Activated T-helper 9 cell treated with anti-CD3 and anti-CD28 coated beads, Interleukin-2, amount 50 U/mL, for 16 hours (primary cell): ENCODE measurements around the gene GALT.

ENCODE experiments used
- DNase-seq: peaks from one replicate; pipeline ENCODE4 v3.0.0-alpha.2; 2020; ENCODE audit warnings: low read depth

GALT gene

DNA sequence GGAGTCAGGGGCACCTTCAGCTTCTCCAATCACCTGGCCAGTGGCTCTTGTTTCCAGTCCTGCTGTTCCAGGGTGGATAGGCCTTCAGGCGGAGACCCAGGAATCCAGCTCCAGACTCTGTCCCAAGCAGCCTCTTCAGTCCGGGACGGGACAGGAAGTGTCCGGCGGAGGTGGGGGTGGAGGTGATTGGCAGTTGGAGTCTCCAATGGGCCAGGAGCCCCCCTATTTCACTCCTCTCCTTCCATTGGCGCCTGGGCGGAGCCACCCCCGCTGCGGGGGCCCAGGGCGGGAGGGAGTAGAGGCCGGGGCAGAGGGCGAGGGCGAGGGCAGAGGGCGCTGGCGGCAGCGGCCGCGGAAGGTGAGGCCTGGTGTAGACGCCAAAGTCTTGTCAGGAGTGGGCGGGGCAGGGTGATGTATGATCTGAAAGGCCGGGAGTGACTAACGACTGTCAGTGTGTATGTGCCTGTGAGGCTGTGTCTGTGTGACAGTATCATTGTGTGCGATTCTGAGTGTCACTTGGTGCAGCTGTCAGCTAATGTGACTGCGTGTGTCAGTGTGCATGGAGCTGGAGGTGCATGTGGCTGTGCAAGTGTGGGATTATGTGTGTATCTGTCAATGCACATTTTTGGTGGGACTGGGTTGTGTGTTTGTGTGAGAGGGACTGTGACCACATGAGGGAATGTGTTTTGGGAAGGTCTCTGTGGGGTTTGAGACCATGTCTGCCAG is 5.6 kb downstream of the GALT start, which contains the start of gene IL11RA:
TSS of gene IL11RA (plus strand) at position 310 of the 726 bp plus-strand sequence. CDS start 3,033 bp downstream, outside the sequence.
- peak; percentile 23 for DNase-seq

GRCh38 chr9:34652602-34653000 is 6.1 kb downstream of the GALT start:
- no peak for DNase-seq

DNA sequence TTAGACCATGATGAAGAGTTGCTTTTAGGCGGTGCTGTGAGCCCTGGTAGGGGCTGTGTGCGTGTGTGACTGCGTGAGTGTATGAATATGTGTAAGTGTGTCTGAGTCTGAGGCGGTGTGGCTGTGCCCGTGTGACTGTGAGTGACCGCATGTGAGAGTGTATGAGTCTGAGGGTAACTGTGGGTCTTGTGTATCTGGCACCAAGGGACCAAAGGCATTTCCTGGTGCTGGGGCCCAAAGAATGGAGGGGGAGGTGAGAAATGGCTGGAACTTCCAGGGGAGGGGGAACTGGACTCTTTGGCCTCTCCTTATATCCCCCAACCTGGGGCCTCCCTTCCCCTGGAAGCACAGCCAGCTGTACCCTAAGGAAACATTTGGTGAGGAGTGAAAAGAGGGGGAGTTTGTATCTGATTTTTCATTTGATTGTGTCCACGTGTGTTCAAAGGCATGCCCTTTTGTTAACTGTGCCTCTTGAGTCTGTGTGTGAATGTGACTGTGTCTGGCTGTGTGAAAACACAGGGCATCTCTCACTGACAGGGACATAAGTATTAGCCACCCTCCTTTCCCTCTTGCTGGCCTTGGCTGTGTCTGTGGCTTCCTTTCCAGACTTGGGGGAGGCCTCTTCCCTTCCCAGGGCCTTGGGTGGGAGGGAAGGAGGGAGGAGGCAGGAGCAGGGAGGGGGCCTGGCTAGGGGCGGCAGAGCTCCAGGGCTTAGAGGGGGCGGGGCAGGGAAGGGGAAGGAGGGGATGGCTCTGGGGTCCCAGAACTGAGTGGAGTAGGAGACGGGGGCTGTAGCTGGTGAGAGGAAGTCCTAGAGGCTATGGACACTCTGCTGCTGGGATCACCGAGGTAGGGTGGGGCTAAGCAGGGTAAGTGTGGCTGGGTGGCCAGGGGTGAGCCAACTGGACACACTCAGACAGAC is 6.9 kb downstream of the GALT start:
- DNase-seq: no peak

- no peak for DNase-seq
These were observed 8.0 kb downstream of the GALT start for GRCh38 chr9:34654323-34655051.

- DNase-seq: no peak
These were observed 8.9 kb downstream of the GALT start for GRCh38 chr9:34655394-34655793.

DNA sequence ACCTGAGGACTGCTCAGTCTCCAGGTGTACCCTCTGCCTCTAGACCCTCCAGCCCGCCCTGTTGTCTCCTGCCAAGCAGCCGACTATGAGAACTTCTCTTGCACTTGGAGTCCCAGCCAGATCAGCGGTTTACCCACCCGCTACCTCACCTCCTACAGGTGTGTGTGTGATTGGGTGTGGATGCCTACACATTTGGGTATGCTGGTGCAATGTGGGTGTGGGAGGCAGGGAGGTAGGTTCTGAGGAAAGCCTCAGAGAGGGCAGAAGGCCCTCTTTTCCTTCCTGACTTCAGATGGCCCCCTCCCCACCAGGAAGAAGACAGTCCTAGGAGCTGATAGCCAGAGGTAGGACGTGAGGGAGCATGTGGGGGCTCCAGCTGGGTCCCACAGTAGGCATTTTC is 10.5 kb downstream of the GALT start:
- DNase-seq: no peak

- DNase-seq: no peak
These were observed 12.0 kb downstream of the GALT start for GRCh38 chr9:34658461-34658860.

DNA sequence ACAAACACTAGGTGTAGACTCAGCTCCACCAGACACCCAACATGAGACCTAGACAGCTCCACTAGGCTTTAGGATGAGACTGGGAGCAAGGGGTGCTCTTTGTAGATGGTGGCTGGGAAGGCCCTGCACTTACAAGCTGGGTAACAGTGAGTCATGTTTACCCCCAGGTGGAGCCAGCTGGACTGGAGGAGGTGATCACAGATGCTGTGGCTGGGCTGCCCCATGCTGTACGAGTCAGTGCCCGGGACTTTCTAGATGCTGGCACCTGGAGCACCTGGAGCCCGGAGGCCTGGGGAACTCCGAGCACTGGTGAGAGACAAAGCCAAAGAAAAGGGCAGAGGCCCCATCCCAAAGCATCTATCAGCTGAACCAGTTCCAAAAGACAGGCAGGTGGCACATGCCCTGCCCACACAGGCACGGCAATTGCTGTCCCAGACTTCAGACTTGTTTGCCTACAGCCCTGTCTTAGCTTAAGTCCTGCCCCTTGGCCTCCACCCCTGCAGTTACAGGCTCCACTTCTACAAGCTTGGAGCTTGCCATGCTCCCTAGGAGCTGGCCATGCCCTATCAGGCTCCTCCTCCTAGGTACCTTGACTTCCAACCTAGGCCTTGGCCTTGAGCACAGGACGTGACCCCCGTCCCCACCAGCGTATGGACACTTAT is 13.2 kb downstream of the GALT start:
- DNase-seq: no peak

- no peak for DNase-seq
These were observed 16.2 kb downstream of the GALT start, which contains the start of gene CCL27 for GRCh38 chr9:34662526-34663302. CCL27 (minus strand) TSS chr9:34662657; CDS start chr9:34662633, 24 bp downstream.

GRCh38 chr9:34663303-34663605 is 16.8 kb downstream of the GALT start:
- no peak for DNase-seq

DNA sequence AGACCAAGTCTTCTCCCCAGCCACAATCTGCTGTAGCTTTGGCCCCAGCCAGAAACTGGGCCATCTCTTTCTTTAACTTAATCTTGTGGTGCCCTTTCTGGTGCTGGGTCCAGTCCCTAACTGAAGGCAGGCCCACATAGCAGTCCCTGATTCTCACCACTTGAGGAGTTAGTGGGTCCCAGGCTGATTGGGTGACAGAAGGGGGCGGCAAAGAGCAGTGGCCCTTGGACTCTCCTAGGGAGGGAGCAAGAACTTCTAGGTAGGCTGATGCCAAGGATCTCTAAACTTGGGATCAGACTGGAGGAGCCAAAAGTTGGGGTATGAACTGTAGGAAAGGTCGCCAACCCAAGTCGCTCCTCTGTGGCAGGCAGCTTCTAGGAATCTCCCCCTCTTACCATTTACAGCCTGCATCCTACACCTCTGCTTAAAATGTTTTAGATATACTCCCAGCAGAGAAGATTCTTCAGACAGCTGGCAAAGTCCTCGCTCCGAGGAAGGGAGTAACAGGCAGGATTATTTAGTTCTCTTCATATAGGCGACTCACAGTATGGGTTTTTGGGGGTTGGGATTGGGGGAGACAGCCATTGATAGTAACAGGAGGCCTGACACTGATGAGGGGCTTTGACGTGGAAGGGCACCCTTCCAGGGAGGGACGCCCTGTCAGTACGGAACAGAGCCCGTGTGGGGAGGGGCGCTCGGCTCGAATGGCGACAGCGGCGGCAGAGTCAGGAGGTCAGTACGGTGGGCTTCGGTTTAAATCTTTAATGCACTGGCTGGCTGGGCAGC is 18.0 kb downstream of the GALT start:
- DNase-seq: peak; percentile 40

DNA sequence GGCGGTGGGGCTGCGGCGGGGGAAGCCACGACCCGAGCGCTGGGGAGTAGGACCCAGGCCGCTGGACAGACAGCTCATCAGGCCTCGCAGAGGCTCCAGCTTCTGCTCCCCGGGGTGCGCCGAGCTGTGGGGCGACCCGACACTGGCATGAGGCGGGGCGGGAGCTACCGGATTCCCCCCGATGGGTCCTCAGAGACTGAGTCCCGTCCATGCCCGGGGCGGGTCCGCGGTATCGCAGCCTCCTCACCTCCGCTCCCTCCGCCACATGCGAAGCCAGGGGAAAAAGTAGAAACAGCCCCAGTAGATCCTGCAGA is 18.5 kb downstream of the GALT start:
- DNase-seq: no peak

DNA sequence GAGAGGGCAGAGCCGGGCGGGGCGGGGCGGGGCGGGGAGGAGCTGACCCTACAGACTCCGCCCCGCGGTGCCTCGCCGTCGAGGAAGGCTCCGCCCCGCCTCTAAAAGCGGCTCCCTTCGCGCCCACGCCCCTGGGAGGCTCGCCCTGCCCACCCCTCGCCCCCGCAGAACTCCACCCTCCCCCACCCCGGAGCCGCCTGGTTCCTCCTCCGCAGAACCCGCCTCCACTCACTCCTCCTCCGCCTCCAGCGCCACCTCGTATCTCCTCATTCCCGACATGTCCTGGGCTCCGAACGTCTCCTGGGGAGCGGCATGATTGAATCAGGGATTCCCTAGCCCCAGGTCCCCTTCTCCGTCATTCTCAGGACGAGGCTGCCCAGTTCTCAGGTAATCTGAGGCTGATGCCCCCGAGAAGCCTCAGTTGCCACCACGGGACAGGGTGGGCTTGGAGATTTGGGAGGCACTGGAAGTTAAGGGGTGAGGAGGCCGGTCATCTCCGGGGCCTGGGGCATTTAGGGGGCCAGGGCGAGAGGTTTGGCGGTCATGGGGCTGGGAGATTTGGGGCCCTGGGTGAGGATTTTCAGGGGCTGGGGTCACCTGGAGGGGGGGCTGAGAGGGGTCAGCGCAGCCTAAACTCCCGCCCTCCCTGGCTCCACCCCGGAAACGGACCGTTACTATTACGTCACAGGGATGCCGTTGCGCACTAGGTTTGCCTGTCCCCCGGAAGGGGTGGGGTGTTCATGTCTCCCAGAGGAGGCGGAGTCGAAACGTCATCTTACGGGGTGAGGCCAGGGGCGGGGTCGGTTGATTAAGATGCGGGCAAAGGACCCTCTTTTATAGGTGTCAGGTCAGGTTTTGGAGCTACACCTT is 19.1 kb downstream of the GALT start:
- DNase-seq: peak; percentile 78

GRCh38 chr9:34669809-34670562 is 23.5 kb downstream of the GALT start:
- no peak for DNase-seq

GRCh38 chr9:34671307-34671706 is 24.8 kb downstream of the GALT start:
- DNase-seq: no peak

GRCh38 chr9:34674440-34674839 is 28.0 kb downstream of the GALT start:
- no peak for DNase-seq

DNA sequence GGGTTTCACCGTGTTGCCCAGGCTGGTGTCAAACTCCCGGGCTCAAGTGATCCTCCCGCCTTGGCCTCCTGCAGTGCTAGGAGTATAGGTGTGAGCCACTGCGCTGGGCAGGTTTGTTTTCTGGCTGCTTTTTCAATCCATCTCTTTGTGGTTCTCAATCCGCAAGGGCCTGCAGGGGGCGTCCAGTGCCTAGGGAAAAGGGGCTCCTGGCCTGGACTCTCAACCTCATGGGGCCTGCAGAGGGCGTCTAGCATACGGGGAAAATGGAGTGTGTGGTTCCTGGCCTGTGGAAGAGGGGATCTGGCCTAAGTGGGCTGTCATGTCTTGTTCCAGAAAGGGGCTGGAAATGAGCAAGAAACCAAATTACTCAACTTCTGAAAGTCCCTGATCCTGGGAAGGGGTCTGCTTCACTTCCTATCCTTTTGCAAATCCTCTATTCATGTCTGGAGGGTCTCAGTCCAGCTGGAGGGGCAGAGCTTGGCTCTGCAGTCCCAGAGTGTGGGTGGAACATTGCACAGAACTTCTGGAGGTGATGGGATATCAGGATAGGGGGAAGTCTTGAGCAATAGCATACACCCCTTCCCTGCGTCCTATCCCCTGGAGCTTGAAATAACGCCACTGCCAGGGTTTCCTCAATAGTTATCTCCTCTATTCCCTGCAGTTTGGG is 28.7 kb downstream of the GALT start:
- DNase-seq: peak; percentile 36

- DNase-seq: no peak
These were observed 29.4 kb downstream of the GALT start for GRCh38 chr9:34675869-34676268.
